Psoas muscle (tissue), 8 donors: ENCODE results near the gene ARHGEF9. TPM values are rescaled to one million over a fixed set of nuclear protein-coding genes. Genes with fewer than 3 reads are reported as not detected.

Experiments used
- ATAC-seq, 4 donors: fragments of 200-7000 bp; cut with Tn5 transposase; one replicate each; pipeline ENCODE4 v1.9.1; 2020; ENCODE audit warnings: moderate library complexity in 3 of 4, mild to moderate bottlenecking in 2 of 4
- DNase-seq, 2 donors: peaks; one replicate each; pipeline ENCODE4 v3.0.0-alpha.2; 2020
- H3K27ac ChIP-seq: fragments of 200-600 bp; one replicate; pipeline ENCODE4 v1.8.0; 2022
- H3K27me3 ChIP-seq, 3 donors: fragments of 200-600 bp in 1 of 3; one replicate each; pipeline versions ENCODE4 v1.6.1 to v1.8.0; 2013 to 2022; ENCODE audit warnings: low read length in 2 of 3, mild to moderate bottlenecking in 2 of 3, moderate library complexity in 1 of 3; ENCODE audit not compliant: insufficient read depth in 3 of 3
- H3K36me3 ChIP-seq, 2 donors: fragments of 200-600 bp in 1 of 2; one replicate each; pipeline versions ENCODE4 v1.6.1 to v1.8.0; 2013 to 2022; ENCODE audit warnings: low read depth in 1 of 2, mild to moderate bottlenecking in 1 of 2, moderate library complexity in 1 of 2; ENCODE audit not compliant: insufficient read depth in 1 of 2
- H3K4me1 ChIP-seq: fragments of 200-600 bp; one replicate; pipeline ENCODE4 v1.8.0; 2022
- H3K4me3 ChIP-seq: fragments of 200-600 bp; one replicate; pipeline ENCODE4 v1.8.0; 2022; ENCODE audit warnings: mild to moderate bottlenecking
- H3K9me3 ChIP-seq: fragments of 200-600 bp; one replicate; pipeline ENCODE4 v1.8.0; 2022
- CTCF ChIP-seq: fragments of 200-600 bp; IDR thresholded peaks from one replicate; pipeline ENCODE4 v1.8.0; 2022; ENCODE audit warnings: antibody characterized with exemption
- WGBS, 3 donors: extraction: QIAGEN DNeasy Blood & Tissue Kit; methylation state at CpG; one replicate each; pipeline versions ENCODE4 v1.1.6 to v1.1.7; 2013; 5-methylcytosine and 5-hydroxymethylcytosine counted together
- intact Hi-C, 2 donors: fragments of 100-400 bp; cut with DNase I; formaldehyde crosslinking; loops; one replicate each; pipeline versions ENCODE4 v1.11.0 to v1.14.2; 2022
- polyA plus RNA-seq, 3 donors: library from polyadenylated mRNA; stranded (reverse); fragments of 200-250 nt; gene quantifications; one replicate each; pipeline ENCODE4 v1.2.3, GENCODE V29; 2013
- total RNA-seq, 4 donors: library from RNA; stranded (reverse); fragmentation: NEBNext Ultra II Directional in 2 of 4; extraction: Animal tissue kit (Norgen Biotek cat#: 25700) in 2 of 4; gene quantifications; one replicate each; pipeline versions ENCODE4 v1.2.1 to v1.2.4, GENCODE V29; 2021 to 2023
- donor health status: healthy with polysubstance abuse.
- donor health status: DM: no; HTN: no; CAD: no; lungs with moderate emphysema.
- donor health status: Bipolar disorder and iron deficiency.
- donor health status: healthy.
- donor health status: DM: yes; HTN: yes; CAD: no.
- donor health status: DM: no; HTN: no; CAD: no.
- donor health status: DM: no; HTN: no; CAD: no.
- donor health status: DM: yes; HTN: yes; CAD: no.

Gene ARHGEF9
- total and polyA plus RNA-seq, 7 donors = 1.6 to 9.4 (median 4.7) TPM

GRCh38 chrX:63758011-63758410 is 27.0 kb downstream of the ARHGEF9 start:
- DNase-seq (no peak), ATAC-seq (no peak)
- H3K4me3 ChIP-seq = no peak overlapping the region
- H3K4me1 ChIP-seq = peaks cover 5% of the 10 kb centered on the region
- intact Hi-C loops = no loop called here
- no peak for TF ChIP-seq CTCF
- no peak overlapping the region for H3K27ac ChIP-seq
- H3K27me3 ChIP-seq = no peaks in the 10 kb centered on the region
- H3K9me3 ChIP-seq = no peaks in the 10 kb centered on the region
- 58 to 95% (median 93%) methylated on average over 2 of the region's 2 CpGs for WGBS, 3 donors
- H3K36me3 ChIP-seq = no peaks in the 10 kb centered on the region

DNA sequence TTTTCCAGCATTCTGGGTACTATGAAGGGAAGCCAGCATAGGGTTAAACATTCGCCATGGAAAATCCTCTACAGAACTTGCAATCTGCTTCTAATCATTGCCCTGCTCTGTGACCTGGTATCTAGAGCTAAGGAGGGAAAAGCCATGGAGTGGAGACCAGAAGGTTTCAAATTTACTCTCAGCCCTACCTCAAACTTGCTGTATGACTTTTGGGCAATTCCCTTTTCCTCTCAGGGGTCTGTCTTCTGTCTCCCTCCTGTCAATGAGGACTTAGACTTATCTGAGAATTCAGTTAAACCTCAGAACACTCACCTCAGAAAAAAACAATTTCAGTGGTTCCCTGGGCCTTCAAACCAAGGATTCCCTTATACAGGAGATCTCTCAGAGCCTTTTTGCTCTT is 29.1 kb downstream of the ARHGEF9 start:
- ATAC-seq = no peak

DNA sequence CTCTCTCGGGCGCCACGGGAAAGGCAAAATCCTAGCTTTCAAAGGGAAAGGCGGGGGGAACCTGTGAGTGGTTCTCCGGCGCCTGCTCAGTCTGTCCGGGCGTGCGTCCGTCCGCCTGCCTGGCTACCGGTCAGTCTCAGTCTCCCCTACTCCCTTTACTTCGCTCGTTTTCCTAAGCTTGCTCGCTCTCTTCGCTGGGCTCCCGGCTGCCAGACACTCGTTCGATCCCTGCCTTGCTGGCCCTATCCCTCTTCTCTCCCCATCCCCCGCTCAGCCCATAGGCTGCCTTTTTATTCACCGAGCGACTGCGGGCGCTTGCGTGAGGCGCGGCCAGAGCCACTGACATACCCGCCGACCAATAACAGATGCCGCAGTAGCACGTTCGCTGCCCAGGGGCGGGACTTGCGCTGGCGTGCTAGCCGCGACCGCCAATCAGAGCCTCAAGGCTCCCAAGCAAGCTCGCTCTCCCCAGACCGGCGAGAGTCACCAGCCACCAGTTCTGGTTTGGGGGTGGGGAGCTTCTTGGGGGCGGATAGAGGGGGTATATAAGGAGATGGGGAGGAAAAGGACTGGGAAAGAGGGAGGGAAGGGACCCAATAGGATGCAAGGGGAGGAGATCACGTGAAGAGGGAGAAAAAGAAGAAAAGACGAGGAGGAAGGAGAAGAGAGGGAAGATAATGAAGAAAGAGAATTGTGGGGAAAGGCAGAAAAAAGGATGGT is 30.0 kb downstream of the ARHGEF9 start:
- ATAC-seq = peak; percentile 97 to 99 (median 98)
- H3K27ac ChIP-seq = peak overlapping the region; percentile 84
- no peaks in the 10 kb centered on the region for H3K36me3 ChIP-seq
- TF ChIP-seq CTCF = no peak
- H3K4me3 ChIP-seq = peak overlapping the region; percentile 68
- DNase-seq = peak; percentile 90 to 95
- intact Hi-C loops = no loop called here
- 0 to 33% (median 0%) methylated on average over 38 to 44 of the region's 44 CpGs for WGBS, 3 donors
- H3K4me1 ChIP-seq = peaks cover 5% of the 10 kb centered on the region
- no peaks in the 10 kb centered on the region for H3K9me3 ChIP-seq
- peaks cover 0 to 5% (median 0%) of the 10 kb centered on the region in 3 donors for H3K27me3 ChIP-seq

More for the DNA sequence above, 29.1 kb downstream of the ARHGEF9 start:
- Histone ChIP-seq H3K9me3 (no peaks in the 10 kb centered on the region), H3K27me3 (peaks cover 0 to 5% (median 0%) of the 10 kb centered on the region in 3 donors), H3K27ac (no peak overlapping the region), H3K4me1 (peaks cover 5% of the 10 kb centered on the region), H3K4me3 (no peak overlapping the region), H3K36me3 (no peaks in the 10 kb centered on the region)
- WGBS, 3 donors = 57 to 83% (median 62%) methylated on average over 1 of the region's 1 CpG
- intact Hi-C loops = no loop called here
- DNase-seq = no peak
- no peak for TF ChIP-seq CTCF

GRCh38 chrX:63754136-63754859 is 30.7 kb downstream of the ARHGEF9 start:
- DNase-seq = no peak

More at GRCh38 chrX:63754136-63754859, 30.7 kb downstream of the ARHGEF9 start:
- no peak for TF ChIP-seq CTCF
- H3K4me3 ChIP-seq = peak overlapping the region; percentile 68
- no peaks in the 10 kb centered on the region for H3K36me3 ChIP-seq
- peaks cover 5% of the 10 kb centered on the region for H3K4me1 ChIP-seq
- intact Hi-C loops = no loop called here
- H3K27me3 ChIP-seq = peaks cover 0 to 8% (median 0%) of the 10 kb centered on the region in 3 donors
- peak overlapping the region; percentile 84 for H3K27ac ChIP-seq
- H3K9me3 ChIP-seq = no peaks in the 10 kb centered on the region
- 0 to 36% (median 1%) methylated on average over 21 to 25 of the region's 25 CpGs for WGBS, 3 donors
- ATAC-seq = peak; percentile 48 to 66 (median 54)
